ENCODE data around the gene HDDC2. TPM values are rescaled to one million over a fixed set of nuclear protein-coding genes. Genes with fewer than 3 reads are reported as not detected.

The HDDC2 gene
- total RNA-seq, 2 experiments from 2014 or later, result 75.1 to 119 TPM

GRCh38 chr6:125248136-125248535, 53.6 kb downstream of the HDDC2 start:
- ChIA-PET POLR2A (interaction anchor here (0.7 kb wide), 1 partner anchor 7 kb away, joined by 3 read pairs; no protein-coding TSS in a partner anchor), CTCF (ENCODE audit: unreplicated experiment) (no interaction called here)
- no peaks in the 10 kb centered on the region for H4K20me1 ChIP-seq (ENCODE audit: insufficient read depth, low read length)
- no peaks in the 10 kb centered on the region for H3K9me2 ChIP-seq (ENCODE audit: insufficient read depth, low read length)
- no peaks in the 10 kb centered on the region for H3K79me2 ChIP-seq (ENCODE audit: insufficient read depth, low read depth, low read length)
- intact Hi-C loops (cut with micrococcal nuclease; ENCODE audit: unreplicated experiment), result no loop called here
- H3K36me3 ChIP-seq (ENCODE audit: insufficient read depth, low read length), result no peaks in the 10 kb centered on the region
- H2AFZ ChIP-seq (ENCODE audit: low read length), result no peak overlapping the region
- no peak overlapping the region for H3K4me3 ChIP-seq (ENCODE audit: low read depth, low read length, poor library complexity, severe bottlenecking)
- BruUV-seq (replicated peaks), result no TSS peak
- H3K4me2 ChIP-seq (ENCODE audit: low read length), result no peak overlapping the region
- no peaks in the 10 kb centered on the region for H3K9me3 ChIP-seq (ENCODE audit: low read length)
- DNase-seq (ENCODE audit: low spot score), result no peak
- no peaks in the 10 kb centered on the region for H3K4me1 ChIP-seq (ENCODE audit: insufficient read depth, low read length, poor library complexity, severe bottlenecking)
- TF ChIP-seq EZH2phosphoT487 (IDR thresholded peaks at IDR 0.05; ENCODE audit: borderline replicate concordance, low read depth, low read length) (no peak), CTCF (conservative IDR thresholded peaks at IDR 0.05; ENCODE audit: low read length) (no peak)
- no peak overlapping the region for H3K27ac ChIP-seq (ENCODE audit: low read depth, low read length, poor library complexity, severe bottlenecking)

- ChIA-PET CTCF (ENCODE audit: unreplicated experiment) (no interaction called here), POLR2A (interaction anchor here (1.9 kb wide), 1 partner anchor 11 kb away, joined by 9 read pairs; no protein-coding TSS in a partner anchor)
- no peak overlapping the region for H3K4me2 ChIP-seq (ENCODE audit: low read length)
Observed at GRCh38 chr6:125246566-125246965, 55.2 kb downstream of the HDDC2 start.

More at GRCh38 chr6:125246566-125246965, 55.2 kb downstream of the HDDC2 start:
- Histone ChIP-seq H3K4me1 (ENCODE audit: insufficient read depth, low read length, poor library complexity, severe bottlenecking) (no peaks in the 10 kb centered on the region), H4K20me1 (ENCODE audit: insufficient read depth, low read length) (no peaks in the 10 kb centered on the region), H3K9me3 (ENCODE audit: low read length) (0 out of 2 replicates have a peak, but pooled peaks cover 4% of the 10 kb centered on the region), H3K79me2 (ENCODE audit: insufficient read depth, low read depth, low read length) (no peaks in the 10 kb centered on the region), H3K27ac (ENCODE audit: low read depth, low read length, poor library complexity, severe bottlenecking) (no peak overlapping the region), H3K4me3 (ENCODE audit: low read depth, low read length, poor library complexity, severe bottlenecking) (no peak overlapping the region), H2AFZ (ENCODE audit: low read length) (no peak overlapping the region), H3K9me2 (ENCODE audit: insufficient read depth, low read length) (no peaks in the 10 kb centered on the region), H3K36me3 (ENCODE audit: insufficient read depth, low read length) (no peaks in the 10 kb centered on the region)
- DNase-seq (ENCODE audit: low spot score), result no peak
- TF ChIP-seq CTCF (conservative IDR thresholded peaks at IDR 0.05; ENCODE audit: low read length) (no peak), EZH2phosphoT487 (IDR thresholded peaks at IDR 0.05; ENCODE audit: borderline replicate concordance, low read depth, low read length) (no peak)
- intact Hi-C loops (cut with micrococcal nuclease; ENCODE audit: unreplicated experiment), result no loop called here
- BruUV-seq (replicated peaks), result no TSS peak
